ENCODE measurements around the gene MARCHF2. TPM values are rescaled to one million over a fixed set of nuclear protein-coding genes. Genes with fewer than 3 reads are reported as not detected.

The MARCHF2 gene
- total RNA-seq (2021), result 20.2 to 30.4 TPM (median 27.5 TPM) in 3 replicates
- percentile 44 among the genes with signal in this experiment for Bru-seq, nascent RNA
- long read RNA-seq, experiment 1, transcript MARCH2-201 (5 exons, 1,376 nt), result major isoform, 24 of 70 reads
- long read RNA-seq, experiment 1, partial matches to known transcripts, result 1 of 70 reads
- long read RNA-seq, experiment 1, other reads (novel, unspliced or antisense), result 44 of 70 reads
- long read RNA-seq, experiment 2, transcript MARCH2-201 (5 exons, 1,376 nt), result major isoform, 11 of 34 reads
- long read RNA-seq, experiment 2, partial matches to known transcripts, result 13 of 34 reads
- long read RNA-seq, experiment 2, other reads (novel, unspliced or antisense), result 8 of 34 reads
- long read RNA-seq, experiment 3, result 0 reads

- no peaks in the 10 kb centered on the region for H3K36me3 Mint-ChIP-seq
- peak; percentile 96 for DNase-seq (ENCODE audit: low spot score)
- H3K9me3 Mint-ChIP-seq, result peaks cover 8% of the 10 kb centered on the region
- H3K4me1 Mint-ChIP-seq, result peaks cover 4% of the 10 kb centered on the region
- no peak within 1 kb of the TSS for H3K27ac Mint-ChIP-seq
- peak; percentile 98 for TF ChIP-seq SP1 (CRISPR knock-in tag; conservative IDR thresholded peaks at IDR 0.05)
- no peak for TF ChIP-seq TP53 (CRISPR knock-in tag; IDR thresholded peaks at IDR 0.05)
- no peak for TF ChIP-seq ZNF281 (CRISPR knock-in tag; IDR thresholded peaks at IDR 0.05)
- TF ChIP-seq HMGXB4 (CRISPR knock-in tag; IDR thresholded peaks at IDR 0.05), result peak; percentile 40
- TF ChIP-seq MAX (CRISPR knock-in tag; IDR thresholded peaks at IDR 0.05), result peak; percentile 24; the same call in 1 of the 2 replicates
- peak; percentile 90 for TF ChIP-seq NFYB (CRISPR knock-in tag; conservative IDR thresholded peaks at IDR 0.05; ENCODE audit: low read depth)
- peak within 1 kb of the TSS; percentile 59 for H3K4me3 Mint-ChIP-seq
- ChIA-PET CTCF (interaction anchor here (0.6 to 3.4 kb wide), 50 partner anchors 11 to 544 kb away, joined by 3 to 58 read pairs (median 5); partner anchors contain the start of genes ANGPTL4, HNRNPM, KANK3 and MYO1F), POLR2A (interaction anchor here (0.5 to 1.3 kb wide), 6 partner anchors 11 to 114 kb away, joined by 3 to 5 read pairs (median 3); partner anchors contain the start of gene HNRNPM)
- peak; percentile 99 for ATAC-seq
- H3K27me3 Mint-ChIP-seq (ENCODE audit: low read depth), result peaks cover 2% of the 10 kb centered on the region; the same call in 1 of the 2 replicates
Measured at GRCh38 chr19:8412783-8413628, at the start of gene MARCHF2. MARCHF2 (plus strand) TSS chr19:8413305; CDS start chr19:8421841, 8,536 bp downstream.

GRCh38 chr19:8363803-8364771, 49.0 kb upstream of the MARCHF2 start, which contains the start of gene ANGPTL4:
ANGPTL4 (plus strand) TSS chr19:8364155; CDS start chr19:8364322, 167 bp downstream.
- POLR2A ChIA-PET, result interaction anchor here (0.6 to 1.2 kb wide), 4 partner anchors 10 to 29 kb away, joined by 3 to 5 read pairs (median 3); partner anchors contain the start of gene RAB11B
- Mint-ChIP-seq H3K9me3 (no peaks in the 10 kb centered on the region), H3K27me3 (ENCODE audit: low read depth) (peaks cover 69% of the 10 kb centered on the region), H3K36me3 (no peaks in the 10 kb centered on the region), H3K4me3 (peak within 1 kb of the TSS; percentile 75), H3K27ac (no peak within 1 kb of the TSS), H3K4me1 (peaks cover 24% of the 10 kb centered on the region)
- CTCF ChIA-PET, result interaction anchor here (0.6 to 3.5 kb wide), 8 partner anchors 10 to 118 kb away, joined by 3 to 37 read pairs (median 4); partner anchors contain the start of gene MARCHF2
- ATAC-seq (peak; percentile 77), DNase-seq (ENCODE audit: low spot score) (peak; percentile 68)
- peak; percentile 19; the same call in 1 of the 2 replicates for TF ChIP-seq ARID4B (CRISPR knock-in tag; IDR thresholded peaks at IDR 0.05; ENCODE audit: borderline replicate concordance)
- TF ChIP-seq ELF4 (CRISPR knock-in tag; IDR thresholded peaks at IDR 0.05; ENCODE audit: low read depth), result no peak
- peak; percentile 71; the same call in 1 of the 2 replicates for TF ChIP-seq ZNF138 (CRISPR knock-in tag; conservative IDR thresholded peaks at IDR 0.05)
- TF ChIP-seq PRDM15 (CRISPR knock-in tag; IDR thresholded peaks at IDR 0.05), result peak; percentile 83
- TF ChIP-seq SP1 (CRISPR knock-in tag; conservative IDR thresholded peaks at IDR 0.05), result peak; percentile 44; the same call in 1 of the 2 replicates
- peak; percentile 64; the same call in 1 of the 2 replicates for TF ChIP-seq HMGXB4 (CRISPR knock-in tag; IDR thresholded peaks at IDR 0.05)
- TF ChIP-seq NR2C2 (CRISPR knock-in tag; IDR thresholded peaks at IDR 0.05), result no peak
- TF ChIP-seq ZNF219 (CRISPR knock-in tag; IDR thresholded peaks at IDR 0.05; ENCODE audit: borderline replicate concordance), result no peak

Data from WTC11 (cell line).